ENCODE measurements around the gene CBFA2T3.

CBFA2T3 gene

GRCh38 chr16:88839026-88839529 is 137.9 kb downstream of the CBFA2T3 start:
- no peak for DNase-seq (ENCODE audit: low read depth)

GRCh38 chr16:88838566-88838965 is 138.4 kb downstream of the CBFA2T3 start:
- no peak for DNase-seq (ENCODE audit: low read depth)

GRCh38 chr16:88837806-88838205 is 139.2 kb downstream of the CBFA2T3 start:
- no peak for DNase-seq (ENCODE audit: low read depth)

GRCh38 chr16:88836791-88837190 is 140.2 kb downstream of the CBFA2T3 start:
- DNase-seq (ENCODE audit: low read depth) = no peak

GRCh38 chr16:88835818-88836217 is 141.2 kb downstream of the CBFA2T3 start:
- DNase-seq (ENCODE audit: low read depth) = no peak

GRCh38 chr16:88835383-88835782 is 141.6 kb downstream of the CBFA2T3 start:
- no peak for DNase-seq (ENCODE audit: low read depth)

- no peak for DNase-seq (ENCODE audit: low read depth)
Measured at GRCh38 chr16:88834670-88835069, 142.3 kb downstream of the CBFA2T3 start.

- DNase-seq (ENCODE audit: low read depth) = no peak
Measured at GRCh38 chr16:88833086-88833485, 143.9 kb downstream of the CBFA2T3 start.

- no peak for DNase-seq (ENCODE audit: low read depth)
Measured at GRCh38 chr16:88831838-88832237, 145.2 kb downstream of the CBFA2T3 start.

- DNase-seq (ENCODE audit: low read depth) = no peak
Measured at GRCh38 chr16:88830783-88831182, 146.2 kb downstream of the CBFA2T3 start.

GRCh38 chr16:88830258-88830657 is 146.7 kb downstream of the CBFA2T3 start:
- no peak for DNase-seq (ENCODE audit: low read depth)

- DNase-seq (ENCODE audit: low read depth) = no peak
Measured at GRCh38 chr16:88828711-88829110, 148.3 kb downstream of the CBFA2T3 start.

- no peak for DNase-seq (ENCODE audit: low read depth)
Measured at GRCh38 chr16:88827727-88828126, 149.3 kb downstream of the CBFA2T3 start.

GRCh38 chr16:88826070-88826840 is 150.8 kb downstream of the CBFA2T3 start:
- DNase-seq (ENCODE audit: low read depth) = no peak

- DNase-seq (ENCODE audit: low read depth) = no peak
Measured at GRCh38 chr16:88825146-88825545, 151.9 kb downstream of the CBFA2T3 start.
